Measurements from ENCODE around the gene PRKCE.

- TF ChIP-seq POLR2A (IDR thresholded peaks at IDR 0.05; ENCODE audit: low read depth, low read length) (no peak), TAF1 (IDR thresholded peaks at IDR 0.05; ENCODE audit: borderline replicate concordance, low read depth, low read length) (no peak), POLR2AphosphoS5 (IDR thresholded peaks at IDR 0.05; ENCODE audit: low read depth, low read length) (no peak)
These were observed 124.9 kb downstream of the PRKCE start for GRCh38 chr2:45776160-45776955.
